HG02973 (cell line): ENCODE data around the gene SELENOF.

Experiments
- ATAC-seq: cut with Tn5 transposase; IDR thresholded peaks from one replicate; pipeline ENCODE4 v1.9.1; 2021; ENCODE audit warnings: moderate library complexity; ENCODE audit not compliant: unreplicated experiment

SELENOF gene

DNA sequence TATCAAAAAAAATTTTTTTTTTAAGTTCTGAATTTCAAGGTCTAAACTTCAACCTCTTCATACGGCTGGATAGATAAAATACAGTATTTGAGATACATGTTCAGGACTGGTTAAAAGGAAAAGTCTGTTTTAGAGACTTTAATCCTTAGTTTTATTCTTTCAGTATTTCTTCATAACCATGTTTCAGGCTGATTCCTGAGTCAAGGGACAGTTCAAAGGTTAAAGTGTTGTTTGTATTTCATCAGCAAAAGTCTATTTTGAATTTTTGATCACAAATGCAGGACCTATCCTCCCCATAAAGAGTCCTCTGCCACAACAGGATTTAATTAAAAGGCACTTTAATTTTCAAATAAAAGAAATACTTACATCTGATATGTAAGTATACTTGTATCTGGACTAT is 53.5 kb downstream of the SELENOF start:
- ATAC-seq, result no peak

DNA sequence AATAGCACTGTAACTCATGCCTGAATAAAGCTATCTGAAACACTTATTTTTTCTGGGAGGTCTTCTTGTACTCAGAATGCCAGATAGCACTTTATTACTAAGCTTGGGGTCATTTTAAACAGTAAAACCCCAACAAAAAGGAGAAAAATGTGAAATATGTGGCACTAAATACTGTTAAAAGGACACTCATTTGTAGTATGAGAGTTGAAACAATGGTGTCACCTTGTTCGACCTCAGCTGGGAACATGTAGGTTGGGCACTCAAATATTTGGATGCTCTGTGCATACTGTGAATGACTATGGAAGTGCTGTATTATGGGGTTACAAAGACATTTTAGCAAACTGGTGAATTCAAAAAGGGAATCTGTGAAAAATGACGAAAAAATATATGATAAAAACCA is 53.9 kb downstream of the SELENOF start:
- ATAC-seq, result no peak

DNA sequence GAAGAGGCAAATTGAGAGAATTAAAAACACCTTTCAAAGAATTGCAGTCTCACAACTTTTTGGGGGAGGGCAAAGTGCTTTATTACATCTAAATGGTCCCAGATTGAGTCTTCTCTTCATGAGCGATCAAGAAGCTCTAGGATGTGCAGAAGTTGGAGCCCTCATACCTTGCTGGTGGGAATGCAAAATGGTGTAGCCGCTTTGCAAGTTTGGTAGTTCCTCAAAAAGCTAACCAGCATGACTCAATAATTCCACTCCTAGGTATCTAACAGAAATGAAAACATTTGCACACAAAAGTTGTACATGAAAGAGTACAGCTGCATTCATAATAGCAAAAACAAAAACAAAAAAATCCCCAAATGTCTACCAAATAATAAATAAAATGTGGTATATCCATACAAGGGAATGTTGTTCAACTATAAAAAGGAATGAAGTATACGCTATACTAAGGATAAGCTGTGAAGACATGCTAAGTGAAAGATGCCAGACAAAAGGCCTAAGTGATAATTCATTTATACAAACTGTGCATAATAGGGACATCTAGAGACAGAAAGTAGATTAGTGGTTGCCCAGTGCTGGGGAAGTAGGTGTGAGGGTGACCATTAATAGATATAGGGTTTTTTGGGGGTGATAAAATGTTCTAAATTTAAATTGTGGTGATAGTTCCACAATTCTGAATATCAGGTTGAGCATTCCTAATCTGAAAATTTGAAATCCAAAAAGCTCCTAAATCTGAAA is 55.2 kb downstream of the SELENOF start:
- ATAC-seq, result no peak

DNA sequence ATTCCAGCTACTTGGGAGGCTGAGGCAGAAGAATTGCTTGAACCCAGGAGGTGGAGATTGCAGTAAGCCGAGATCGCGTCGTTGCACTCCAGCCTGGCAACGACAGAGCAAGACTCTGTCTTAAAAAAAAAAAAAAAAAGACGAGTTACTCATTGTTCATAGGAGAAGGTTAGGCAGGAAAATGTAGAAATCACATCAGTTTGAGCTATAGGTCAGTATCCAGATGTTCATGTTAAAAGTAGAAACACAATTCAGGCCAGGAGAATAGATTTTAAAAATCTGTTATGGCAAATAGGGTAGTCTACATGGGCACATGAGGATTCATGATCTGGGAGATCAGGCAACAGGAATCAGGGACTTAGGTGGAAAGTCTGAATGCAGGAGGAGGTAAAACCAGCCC is 57.7 kb downstream of the SELENOF start:
- no peak for ATAC-seq

DNA sequence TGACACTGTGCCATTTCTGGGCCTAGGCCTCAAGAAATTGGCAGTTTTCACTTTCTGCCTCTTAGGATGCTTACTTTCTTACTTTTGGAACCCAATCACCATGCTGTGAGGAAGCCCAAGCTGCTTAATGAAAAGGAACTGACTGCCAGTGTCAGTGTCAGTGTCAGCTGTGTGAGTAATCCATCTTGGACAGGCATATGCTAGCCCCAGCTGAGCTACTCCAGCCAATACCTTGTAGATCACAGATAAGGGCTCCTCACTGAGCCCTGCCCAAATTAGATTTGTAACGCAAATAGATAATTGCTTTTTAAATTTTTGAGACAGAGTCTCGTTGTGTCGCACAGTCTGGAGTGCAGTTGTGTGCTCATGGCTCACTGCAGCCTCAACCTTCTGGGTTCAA is 59.6 kb downstream of the SELENOF start:
- no peak for ATAC-seq

DNA sequence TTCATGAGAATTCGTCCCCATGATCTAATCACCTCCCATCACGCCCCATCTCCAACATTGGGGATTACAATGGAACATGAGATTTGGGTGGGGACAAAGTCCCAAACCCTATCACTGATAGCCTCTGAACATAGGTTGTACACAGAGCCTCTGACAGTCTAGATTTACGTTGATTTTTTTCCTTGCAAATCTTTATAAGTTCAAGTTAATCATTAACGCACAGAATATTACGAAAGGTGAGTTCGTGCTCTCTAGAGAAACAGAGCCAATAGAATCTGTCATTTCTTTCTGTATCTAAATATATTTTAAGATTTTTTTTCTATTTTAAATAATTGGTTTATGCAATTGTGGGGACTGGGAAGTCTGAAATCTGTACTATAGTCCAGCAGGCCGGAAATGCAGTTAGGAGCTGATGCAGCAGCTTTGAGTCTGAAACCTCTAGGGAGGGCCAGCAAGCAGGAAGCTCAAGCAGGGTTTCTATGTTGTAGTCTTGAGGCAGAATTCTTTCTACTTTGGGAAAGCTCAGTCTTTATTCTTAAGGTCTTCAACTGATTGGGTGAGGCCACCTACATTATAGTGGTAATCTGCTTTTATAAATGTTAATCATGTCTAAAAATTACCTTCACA is 61.0 kb downstream of the SELENOF start:
- ATAC-seq, result no peak

DNA sequence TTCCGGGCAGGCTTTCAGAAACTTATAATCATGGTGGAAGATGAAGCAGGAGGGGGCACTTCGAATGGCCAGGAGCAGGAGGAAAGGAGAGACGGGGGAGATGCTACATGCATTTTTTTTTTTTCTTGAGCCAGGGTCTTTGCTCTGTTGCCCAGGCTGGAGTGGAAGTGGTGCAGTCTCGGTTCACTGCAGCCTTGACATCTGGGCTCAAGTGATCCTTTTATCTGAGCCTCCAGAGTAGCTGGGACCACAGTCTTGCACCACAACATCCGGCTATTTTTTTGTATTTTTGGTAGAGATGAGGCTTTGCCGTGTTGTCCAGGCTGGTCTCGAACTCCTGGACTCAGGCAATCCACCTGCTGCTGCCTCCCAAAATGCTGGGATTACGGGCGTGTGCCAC is 61.6 kb downstream of the SELENOF start:
- ATAC-seq, result no peak

DNA sequence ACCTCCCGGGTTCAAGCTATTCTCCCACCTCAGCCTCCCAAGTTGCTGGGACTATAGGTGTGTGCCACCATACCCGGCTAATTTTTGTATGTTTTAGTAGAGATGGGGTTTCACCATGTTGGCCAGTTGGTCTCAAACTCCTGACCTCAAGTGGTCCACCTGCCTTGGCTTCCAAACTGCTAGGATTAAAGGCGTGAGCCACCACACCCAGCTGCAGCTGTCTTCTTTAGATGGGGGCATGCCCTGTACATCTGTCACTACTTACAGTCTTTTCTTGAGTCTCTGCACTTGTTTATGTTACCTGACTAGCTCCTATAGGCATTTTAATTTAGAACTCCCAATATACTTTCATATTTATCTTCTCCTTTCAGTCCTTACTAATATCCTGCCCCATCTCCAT is 64.2 kb downstream of the SELENOF start:
- no peak for ATAC-seq

DNA sequence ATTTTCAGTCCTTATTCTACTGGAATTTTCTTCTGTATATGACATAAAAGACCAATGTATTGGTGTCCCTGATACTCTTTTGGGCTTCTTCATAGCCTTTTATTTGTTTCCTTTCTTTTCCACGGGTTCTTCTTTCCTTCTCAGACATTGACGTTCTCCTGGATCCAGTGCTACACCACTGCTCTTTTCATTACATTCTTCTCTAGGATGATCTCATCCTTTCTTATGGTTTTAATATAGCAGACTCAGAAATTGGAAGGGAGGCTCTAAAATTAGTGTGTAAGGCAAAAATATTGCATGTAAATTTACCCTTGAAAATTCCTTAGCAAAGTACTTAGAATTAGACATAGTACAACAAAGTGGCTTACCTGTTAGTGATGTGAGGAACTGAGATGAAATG is 65.3 kb downstream of the SELENOF start:
- no peak for ATAC-seq

DNA sequence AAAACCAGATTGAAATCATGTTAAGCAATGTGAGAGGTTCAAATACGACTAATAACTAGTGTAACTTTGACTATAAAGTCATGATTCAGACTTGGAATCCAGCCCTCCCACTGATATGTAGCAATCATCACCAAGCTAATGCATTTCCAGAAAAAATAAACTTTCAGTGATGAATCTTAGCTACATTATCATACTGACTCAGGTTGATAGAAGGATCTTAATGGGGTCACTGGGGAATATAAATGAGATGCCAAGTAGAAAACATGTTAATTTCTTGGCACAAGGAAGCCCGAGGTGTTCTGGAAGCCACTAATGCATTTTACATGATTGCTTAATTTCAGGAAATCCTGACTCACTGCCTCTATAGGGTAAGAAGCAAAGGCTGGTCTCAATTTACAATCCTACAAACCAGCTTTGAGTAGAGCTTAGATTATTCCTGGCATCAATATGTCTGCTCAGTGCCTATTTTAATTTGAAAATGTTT is 67.7 kb downstream of the SELENOF start:
- no peak for ATAC-seq

DNA sequence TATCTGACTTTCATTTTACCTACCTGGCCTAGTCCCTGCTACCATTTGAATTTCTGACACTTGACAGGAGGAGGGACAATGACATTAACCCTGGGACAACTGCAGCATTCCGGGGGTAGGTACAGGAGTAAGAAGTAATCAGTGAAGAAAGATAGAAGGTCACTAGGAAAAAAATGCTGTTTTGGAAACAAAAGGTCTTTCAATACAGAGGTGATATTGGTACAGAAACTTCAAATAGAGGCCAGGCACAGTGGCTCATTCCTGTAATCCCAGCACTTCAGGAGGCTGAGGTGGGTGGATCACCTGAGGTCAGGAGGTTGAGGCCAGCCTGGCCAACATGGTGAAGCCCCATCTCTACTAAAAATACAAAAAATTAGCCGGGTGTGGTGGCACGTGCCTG is 68.4 kb downstream of the SELENOF start:
- ATAC-seq, result no peak

DNA sequence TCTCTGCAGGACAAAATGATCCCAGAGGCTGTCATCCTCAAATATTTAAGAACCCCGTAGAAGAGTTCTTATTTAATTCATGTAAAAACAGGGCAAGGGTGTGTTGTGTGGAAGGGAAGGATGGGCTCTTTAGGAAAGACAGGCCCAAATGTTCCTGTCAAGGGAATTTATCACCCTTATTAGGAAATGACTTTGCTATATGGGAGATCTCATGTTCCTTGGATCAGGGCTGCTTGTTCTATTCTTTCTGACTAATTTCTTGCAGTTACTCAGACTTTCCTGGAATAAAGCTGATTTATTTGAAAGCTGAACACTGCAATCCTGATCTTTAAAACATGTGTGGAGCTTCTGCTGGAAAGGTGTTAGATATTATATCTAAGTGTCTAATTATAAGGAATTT is 72.8 kb downstream of the SELENOF start:
- ATAC-seq, result no peak

DNA sequence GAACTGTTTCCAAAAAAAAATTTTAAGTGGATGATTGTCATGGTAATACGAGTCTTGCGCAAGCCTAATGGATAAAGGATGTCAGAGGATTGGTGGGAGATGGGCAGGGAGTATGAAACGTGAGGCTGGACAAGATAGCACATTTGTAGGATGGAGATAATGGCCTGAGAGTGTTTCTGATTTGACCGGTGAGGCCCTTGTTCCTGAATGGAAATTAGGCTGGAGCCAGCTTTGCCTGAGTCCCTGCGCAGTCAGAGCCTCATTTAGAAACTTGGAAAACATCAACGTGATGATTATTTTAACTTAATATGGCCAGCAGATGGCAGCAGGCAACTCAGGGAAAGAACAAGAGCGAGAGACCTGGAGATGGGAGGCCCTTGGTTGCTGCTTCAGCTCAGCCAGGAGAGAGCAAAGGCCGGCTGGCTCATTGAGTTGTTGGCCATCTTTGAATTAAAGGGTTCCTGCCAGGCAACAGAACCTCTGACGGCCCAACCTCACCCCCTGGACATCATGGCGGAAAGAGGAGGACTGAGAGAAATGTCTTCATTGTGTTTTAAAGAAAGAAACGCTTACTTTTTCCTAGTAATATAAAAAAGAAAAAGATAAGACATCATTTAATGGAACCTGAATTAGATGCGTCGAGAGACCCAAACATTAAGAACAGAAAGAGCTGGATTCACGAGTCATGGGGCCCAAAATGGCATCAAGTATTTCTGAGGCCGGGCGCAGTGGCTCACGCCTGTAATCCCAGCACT is 80.3 kb downstream of the SELENOF start:
- ATAC-seq, result peak; percentile 88

DNA sequence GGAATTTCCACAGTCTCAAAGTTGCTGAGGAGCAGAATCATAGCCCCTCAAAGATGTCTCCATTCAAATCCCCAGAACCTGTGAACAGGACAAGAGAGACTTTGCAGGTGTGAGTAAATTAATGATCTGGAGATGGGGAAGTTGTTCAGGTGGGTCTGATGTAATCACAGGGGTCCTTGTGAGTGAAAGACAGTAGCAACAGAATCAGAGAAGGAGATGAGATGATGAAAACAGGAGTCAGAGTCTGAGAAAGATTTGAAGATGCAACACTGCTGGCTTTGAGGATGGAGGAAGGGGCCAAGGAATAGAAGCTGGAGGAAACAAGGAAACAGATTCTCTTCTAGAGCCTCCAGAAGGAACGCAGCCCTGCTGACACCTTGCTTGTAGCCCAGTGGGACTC is 81.5 kb downstream of the SELENOF start:
- no peak for ATAC-seq

DNA sequence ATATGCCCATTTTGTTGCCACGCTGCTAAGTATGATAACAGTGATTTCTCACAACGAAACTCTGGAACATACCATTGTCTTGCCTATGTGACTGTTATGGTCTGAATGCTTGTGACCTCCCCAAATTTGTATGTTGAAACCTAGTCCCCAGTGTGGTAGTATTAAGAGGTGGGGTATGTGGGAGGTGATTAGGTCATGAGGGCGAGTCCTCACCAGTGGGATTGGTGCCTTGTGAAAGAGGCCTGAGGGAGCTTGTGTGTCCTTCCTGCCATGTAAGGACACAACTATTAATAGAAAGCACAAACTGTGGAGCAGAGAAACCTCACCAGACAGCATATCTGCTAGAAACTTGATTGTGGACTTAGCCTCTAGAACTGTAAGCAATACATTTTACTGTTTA is 84.6 kb downstream of the SELENOF start:
- no peak for ATAC-seq

DNA sequence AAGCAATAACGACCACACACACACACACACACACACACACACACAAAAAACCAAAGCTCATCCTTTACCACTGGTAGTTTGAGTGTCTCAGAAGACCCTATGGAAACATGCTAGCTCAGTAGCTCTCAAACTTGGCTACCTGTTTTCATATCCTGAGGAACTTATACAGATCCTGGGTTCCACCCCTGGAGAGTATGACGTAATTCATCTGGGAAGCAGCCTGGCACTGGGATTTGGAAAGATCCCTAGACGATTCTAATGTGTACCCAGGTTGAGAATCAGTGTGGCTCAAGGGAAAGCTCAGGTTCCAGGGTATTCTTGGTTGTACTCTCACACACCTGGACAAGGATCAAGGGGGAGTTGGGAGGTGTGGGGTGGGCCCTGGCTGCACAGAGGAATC is 85.9 kb downstream of the SELENOF start:
- ATAC-seq, result no peak

DNA sequence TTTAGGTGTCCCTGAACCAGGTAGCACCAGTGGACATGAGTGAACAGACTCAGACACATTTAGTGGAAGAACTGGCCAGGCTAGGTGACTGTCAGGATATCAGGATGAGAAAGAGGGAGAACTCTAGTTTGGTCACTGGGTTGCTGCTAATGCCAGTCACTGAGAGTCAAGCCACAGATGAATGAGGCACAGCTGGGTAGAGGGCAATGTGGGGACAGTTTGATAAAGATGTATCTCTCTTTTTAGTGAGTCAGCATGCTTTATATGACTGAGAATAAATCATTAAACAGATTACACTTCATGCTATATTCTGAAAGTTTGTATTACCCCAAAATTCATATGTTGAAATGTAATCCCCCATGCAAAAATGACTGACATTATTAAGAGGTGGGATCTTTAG is 87.1 kb downstream of the SELENOF start:
- no peak for ATAC-seq

DNA sequence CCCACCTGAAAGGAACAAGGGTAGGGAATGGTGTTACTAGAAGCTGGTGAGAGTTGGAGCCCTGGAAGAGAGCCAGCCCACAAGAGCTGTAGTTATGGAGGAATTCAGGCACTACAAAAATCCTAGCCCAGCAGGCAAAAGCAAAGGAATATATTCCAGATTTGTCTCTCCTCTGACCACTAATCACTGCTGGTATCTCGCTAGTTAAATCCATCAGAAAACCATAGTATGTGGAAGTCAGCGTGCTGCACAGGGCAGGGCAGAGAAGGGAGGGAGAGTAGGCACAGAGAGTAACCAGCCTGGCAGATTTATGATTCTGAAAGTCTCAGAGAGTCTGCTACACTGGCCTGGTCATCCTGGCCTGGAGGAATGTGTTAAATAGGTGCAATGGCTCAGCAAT is 88.6 kb downstream of the SELENOF start:
- ATAC-seq, result no peak

DNA sequence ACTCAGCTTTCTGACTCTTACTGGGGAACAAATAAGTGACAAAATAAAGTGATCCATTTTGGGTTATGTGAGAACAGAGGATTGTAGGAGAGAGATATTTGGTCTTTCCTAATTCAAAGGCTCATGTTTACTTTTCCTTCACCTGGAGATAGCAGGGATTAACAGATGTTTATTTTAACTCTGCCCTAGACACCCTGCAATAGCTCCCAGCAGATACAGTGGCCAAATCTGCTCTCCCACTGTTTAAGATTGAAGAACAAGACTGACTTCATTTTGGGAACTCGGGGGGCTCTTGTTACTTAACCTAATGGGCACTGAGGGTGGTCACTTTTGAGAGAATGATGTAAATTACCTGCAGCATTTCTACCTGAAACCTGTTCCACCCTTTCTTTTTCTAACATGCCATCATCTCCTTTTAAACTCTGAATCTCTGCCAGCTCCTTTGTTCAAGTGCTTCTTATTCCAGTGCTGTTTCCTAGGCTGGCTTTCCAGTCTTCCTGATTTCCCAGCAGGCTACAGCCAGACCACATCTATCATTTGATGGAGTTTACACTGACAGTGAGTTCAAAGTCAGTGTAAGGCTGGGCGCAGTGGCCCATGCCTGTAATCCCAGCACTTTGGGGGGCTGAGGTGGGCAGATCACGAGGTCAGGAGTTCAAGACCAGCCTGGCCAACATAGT is 90.0 kb downstream of the SELENOF start:
- no peak for ATAC-seq

DNA sequence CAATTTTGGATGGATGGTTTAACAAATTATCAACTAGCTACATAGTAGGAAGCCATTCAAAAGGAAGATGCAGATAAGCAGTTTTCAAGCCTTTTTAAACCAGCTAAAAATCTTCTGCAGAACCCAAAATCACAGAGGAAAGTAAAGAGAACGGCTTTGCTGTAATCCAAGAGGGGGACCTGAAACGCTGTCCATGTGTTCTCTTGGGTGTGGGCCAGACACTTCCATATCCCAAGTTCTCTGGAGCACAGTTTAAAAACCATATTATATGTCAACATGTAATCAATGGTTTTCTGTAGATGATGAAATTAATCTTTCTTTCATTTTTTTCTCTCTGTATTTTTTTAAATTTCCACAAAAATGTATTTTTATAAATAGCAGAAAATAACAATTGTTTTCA is 90.5 kb downstream of the SELENOF start:
- no peak for ATAC-seq

DNA sequence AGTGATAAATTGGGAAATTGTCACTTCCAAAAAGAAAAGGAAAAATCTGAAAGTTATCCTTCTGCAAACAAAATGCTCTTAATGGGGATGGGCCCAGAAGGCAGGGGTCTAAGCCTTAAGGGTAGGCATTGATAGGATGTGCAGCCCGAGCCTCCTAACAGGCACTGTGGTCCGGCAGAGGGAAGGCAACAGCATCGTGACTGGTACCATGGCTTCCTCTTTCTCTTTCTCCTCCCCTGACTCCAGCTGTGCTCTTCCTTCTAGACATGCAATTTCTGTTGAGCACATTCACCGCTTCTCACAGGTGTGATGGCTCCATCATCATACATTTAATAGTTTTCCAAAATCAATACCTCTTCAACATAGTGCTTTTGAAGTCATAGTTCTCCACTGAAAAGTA is 91.5 kb downstream of the SELENOF start:
- ATAC-seq, result no peak

DNA sequence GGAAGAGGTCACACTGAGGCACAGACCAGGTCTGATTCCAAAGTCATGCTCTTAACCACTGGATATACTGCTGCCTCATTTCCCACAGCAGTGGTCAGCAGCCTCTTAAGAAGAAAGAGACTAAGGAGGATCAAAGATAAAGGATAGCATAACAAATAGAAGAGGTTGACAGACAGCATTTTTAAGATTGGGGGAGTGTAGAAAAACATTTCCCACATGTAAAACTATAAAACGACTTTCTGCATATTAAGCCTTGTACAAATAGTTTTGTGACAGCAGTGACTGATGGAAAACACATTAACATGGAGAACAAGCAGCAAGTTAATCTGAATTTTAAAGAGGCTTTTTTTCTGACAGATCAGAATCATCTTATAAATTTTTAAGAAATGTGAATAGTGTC is 92.0 kb downstream of the SELENOF start:
- no peak for ATAC-seq
